ENCODE measurements around the gene PNLIPRP1. TPM values are rescaled to one million over a fixed set of nuclear protein-coding genes. Genes with fewer than 3 reads are reported as not detected.

Gene PNLIPRP1
- polyA plus RNA-seq, 1 donor from 2014 or later: not detected

DNA sequence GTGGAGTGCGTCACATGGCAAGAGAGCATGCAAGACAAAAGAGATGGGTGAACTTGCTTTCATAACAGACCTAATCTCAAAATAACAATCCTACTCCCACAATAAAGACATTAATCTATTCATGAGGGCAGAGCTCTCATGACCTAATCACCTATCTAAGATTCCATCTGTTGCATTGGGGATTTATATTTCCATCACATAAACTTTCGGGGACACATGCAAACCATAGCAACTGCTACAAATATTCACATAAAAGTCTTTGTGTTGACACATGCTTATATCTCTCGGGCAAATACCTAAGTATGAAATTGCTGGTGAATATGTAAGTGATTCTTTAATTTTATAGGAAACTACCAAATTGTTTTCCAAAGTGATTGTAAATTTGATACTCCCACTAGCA is 16.0 kb upstream of the PNLIPRP1 start:
- H3K79me2 ChIP-seq (replicated peaks; ENCODE audit: insufficient read depth, low read length): no peaks in the 10 kb centered on the region
- H2AFZ ChIP-seq (ENCODE audit: low read depth, low read length): no peak overlapping the region
- no peaks in the 10 kb centered on the region for H3K36me3 ChIP-seq (ENCODE audit: insufficient read depth, low read length)
- H3K27me3 ChIP-seq (ENCODE audit: insufficient read depth, low read depth, low read length): no peaks in the 10 kb centered on the region
- TF ChIP-seq SMC3 (conservative IDR thresholded peaks at IDR 0.05; ENCODE audit: poor library complexity): no peak
- no peak for TF ChIP-seq EZH2 (IDR thresholded peaks at IDR 0.05; ENCODE audit: borderline replicate concordance, insufficient read depth, low read length, poor library complexity, severe bottlenecking)
- TF ChIP-seq, protein P1, sequence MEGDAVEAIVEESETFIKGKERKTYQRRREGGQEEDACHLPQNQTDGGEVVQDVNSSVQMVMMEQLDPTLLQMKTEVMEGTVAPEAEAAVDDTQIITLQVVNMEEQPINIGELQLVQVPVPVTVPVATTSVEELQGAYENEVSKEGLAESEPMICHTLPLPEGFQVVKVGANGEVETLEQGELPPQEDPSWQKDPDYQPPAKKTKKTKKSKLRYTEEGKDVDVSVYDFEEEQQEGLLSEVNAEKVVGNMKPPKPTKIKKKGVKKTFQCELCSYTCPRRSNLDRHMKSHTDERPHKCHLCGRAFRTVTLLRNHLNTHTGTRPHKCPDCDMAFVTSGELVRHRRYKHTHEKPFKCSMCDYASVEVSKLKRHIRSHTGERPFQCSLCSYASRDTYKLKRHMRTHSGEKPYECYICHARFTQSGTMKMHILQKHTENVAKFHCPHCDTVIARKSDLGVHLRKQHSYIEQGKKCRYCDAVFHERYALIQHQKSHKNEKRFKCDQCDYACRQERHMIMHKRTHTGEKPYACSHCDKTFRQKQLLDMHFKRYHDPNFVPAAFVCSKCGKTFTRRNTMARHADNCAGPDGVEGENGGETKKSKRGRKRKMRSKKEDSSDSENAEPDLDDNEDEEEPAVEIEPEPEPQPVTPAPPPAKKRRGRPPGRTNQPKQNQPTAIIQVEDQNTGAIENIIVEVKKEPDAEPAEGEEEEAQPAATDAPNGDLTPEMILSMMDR (IDR thresholded peaks at IDR 0.05; ENCODE audit: poor library complexity, severe bottlenecking): no peak
- H3K27ac ChIP-seq (ENCODE audit: low read length): no peak overlapping the region
- no peaks in the 10 kb centered on the region for H4K20me1 ChIP-seq (ENCODE audit: insufficient read depth)
- no peak overlapping the region for H3K4me3 ChIP-seq (ENCODE audit: low read length)
- H3K9me3 ChIP-seq (ENCODE audit: low read length): no peaks in the 10 kb centered on the region
- H3K4me2 ChIP-seq (ENCODE audit: low read length): no peak overlapping the region
- H3K9me2 ChIP-seq (ENCODE audit: insufficient read depth, low read length): no peaks in the 10 kb centered on the region
- H3F3A ChIP-seq (ENCODE audit: insufficient read depth, low read length, poor library complexity, severe bottlenecking): no peaks in the 10 kb centered on the region
- no peak overlapping the region for H3K9ac ChIP-seq (ENCODE audit: low read length)

DNA sequence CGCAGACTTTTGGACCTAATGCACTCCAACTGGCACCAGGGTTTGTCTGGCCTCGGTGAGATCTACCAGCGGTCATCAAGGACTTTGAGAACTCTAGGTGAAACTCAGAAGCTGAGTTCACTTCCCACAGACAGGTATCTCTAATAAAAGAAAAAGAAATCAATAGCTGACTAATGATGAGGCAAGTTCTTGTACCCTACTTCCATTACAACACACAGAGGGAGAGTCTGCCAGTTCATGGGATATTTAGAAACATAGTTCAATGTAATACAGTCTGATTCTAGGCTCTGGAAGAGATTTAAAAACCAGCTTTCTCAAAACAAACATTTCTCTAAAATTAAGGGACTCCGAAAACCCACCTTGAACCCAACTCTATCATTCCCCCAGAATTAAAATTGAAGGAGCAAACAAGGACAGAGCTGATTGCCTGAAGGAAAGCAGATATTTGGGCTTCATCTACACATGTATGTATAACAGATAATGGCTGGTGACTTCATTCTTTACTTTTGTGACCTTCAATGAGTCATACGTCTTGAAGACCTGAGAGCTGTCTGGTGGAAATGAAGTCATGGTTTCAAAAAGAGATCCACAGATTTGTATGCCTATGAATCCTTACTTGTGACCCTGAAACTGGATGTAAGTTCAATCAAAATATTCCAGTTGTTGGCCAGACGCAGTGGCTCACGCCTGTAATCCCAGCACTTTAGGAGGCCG is 2.7 kb upstream of the PNLIPRP1 start:
- no peak overlapping the region for H3K4me3 ChIP-seq (ENCODE audit: low read length)
- H2AFZ ChIP-seq (ENCODE audit: low read depth, low read length): no peak overlapping the region
- H3K27ac ChIP-seq (ENCODE audit: low read length): no peak overlapping the region
- TF ChIP-seq TAF1 (IDR thresholded peaks at IDR 0.05; ENCODE audit: low read depth) (no peak), POLR2AphosphoS5 (IDR thresholded peaks at IDR 0.05) (no peak), MXI1 (conservative IDR thresholded peaks at IDR 0.05; ENCODE audit: poor library complexity, severe bottlenecking) (no peak), SMC3 (conservative IDR thresholded peaks at IDR 0.05; ENCODE audit: poor library complexity) (no peak), EP300 (conservative IDR thresholded peaks at IDR 0.05; ENCODE audit: poor library complexity, severe bottlenecking) (no peak), RAD21 (conservative IDR thresholded peaks at IDR 0.05) (no peak), EZH2 (IDR thresholded peaks at IDR 0.05; ENCODE audit: borderline replicate concordance, insufficient read depth, low read length, poor library complexity, severe bottlenecking) (no peak)
- TF ChIP-seq, protein P1 (IDR thresholded peaks at IDR 0.05; ENCODE audit: poor library complexity, severe bottlenecking): no peak
- TF ChIP-seq, protein P2, sequence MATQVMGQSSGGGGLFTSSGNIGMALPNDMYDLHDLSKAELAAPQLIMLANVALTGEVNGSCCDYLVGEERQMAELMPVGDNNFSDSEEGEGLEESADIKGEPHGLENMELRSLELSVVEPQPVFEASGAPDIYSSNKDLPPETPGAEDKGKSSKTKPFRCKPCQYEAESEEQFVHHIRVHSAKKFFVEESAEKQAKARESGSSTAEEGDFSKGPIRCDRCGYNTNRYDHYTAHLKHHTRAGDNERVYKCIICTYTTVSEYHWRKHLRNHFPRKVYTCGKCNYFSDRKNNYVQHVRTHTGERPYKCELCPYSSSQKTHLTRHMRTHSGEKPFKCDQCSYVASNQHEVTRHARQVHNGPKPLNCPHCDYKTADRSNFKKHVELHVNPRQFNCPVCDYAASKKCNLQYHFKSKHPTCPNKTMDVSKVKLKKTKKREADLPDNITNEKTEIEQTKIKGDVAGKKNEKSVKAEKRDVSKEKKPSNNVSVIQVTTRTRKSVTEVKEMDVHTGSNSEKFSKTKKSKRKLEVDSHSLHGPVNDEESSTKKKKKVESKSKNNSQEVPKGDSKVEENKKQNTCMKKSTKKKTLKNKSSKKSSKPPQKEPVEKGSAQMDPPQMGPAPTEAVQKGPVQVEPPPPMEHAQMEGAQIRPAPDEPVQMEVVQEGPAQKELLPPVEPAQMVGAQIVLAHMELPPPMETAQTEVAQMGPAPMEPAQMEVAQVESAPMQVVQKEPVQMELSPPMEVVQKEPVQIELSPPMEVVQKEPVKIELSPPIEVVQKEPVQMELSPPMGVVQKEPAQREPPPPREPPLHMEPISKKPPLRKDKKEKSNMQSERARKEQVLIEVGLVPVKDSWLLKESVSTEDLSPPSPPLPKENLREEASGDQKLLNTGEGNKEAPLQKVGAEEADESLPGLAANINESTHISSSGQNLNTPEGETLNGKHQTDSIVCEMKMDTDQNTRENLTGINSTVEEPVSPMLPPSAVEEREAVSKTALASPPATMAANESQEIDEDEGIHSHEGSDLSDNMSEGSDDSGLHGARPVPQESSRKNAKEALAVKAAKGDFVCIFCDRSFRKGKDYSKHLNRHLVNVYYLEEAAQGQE (IDR thresholded peaks at IDR 0.05; ENCODE audit: borderline replicate concordance): no peak
- H3F3A ChIP-seq (ENCODE audit: insufficient read depth, low read length, poor library complexity, severe bottlenecking): no peaks in the 10 kb centered on the region
- no peaks in the 10 kb centered on the region for H3K9me2 ChIP-seq (ENCODE audit: insufficient read depth, low read length)
- H3K9ac ChIP-seq (ENCODE audit: low read length): no peak overlapping the region
- H3K79me2 ChIP-seq (replicated peaks; ENCODE audit: insufficient read depth, low read length): no peaks in the 10 kb centered on the region
- H3K4me2 ChIP-seq (ENCODE audit: low read length): no peak overlapping the region
- no peaks in the 10 kb centered on the region for H3K9me3 ChIP-seq (ENCODE audit: low read length)
- no peaks in the 10 kb centered on the region for H4K20me1 ChIP-seq (ENCODE audit: insufficient read depth)
- no peaks in the 10 kb centered on the region for H3K27me3 ChIP-seq (ENCODE audit: insufficient read depth, low read depth, low read length)
- H3K36me3 ChIP-seq (ENCODE audit: insufficient read depth, low read length): no peaks in the 10 kb centered on the region
